HL-60 (cell line): ENCODE data around the gene DESI1.

ENCODE experiments used
- DNase-seq, 2 experiments: peaks; one replicate each; pipeline ENCODE4 v3.0.0-alpha.2; 2010 to 2020; ENCODE audit warnings: low read depth in 1 of 2, low spot score in 1 of 2
- H3K27ac ChIP-seq: fragments of 250-450 bp; sonication (Bioruptor Pico); replicated peaks from 2 replicates; pipeline ENCODE4 v1.5.1; 2020; ENCODE audit warnings: mild to moderate bottlenecking, moderate library complexity
- H3K27me3 ChIP-seq: fragments of 250-450 bp; sonication (Bioruptor Pico); 2 replicates; pipeline ENCODE4 v1.5.1; 2021; ENCODE audit warnings: mild to moderate bottlenecking, moderate library complexity; ENCODE audit not compliant: insufficient read depth, poor library complexity, severe bottlenecking
- H3K4me3 ChIP-seq: replicated peaks from 2 replicates; pipeline ENCODE4 v1.5.1; 2011; ENCODE audit warnings: mild to moderate bottlenecking, control low read depth, low read length; ENCODE audit not compliant: insufficient read depth
- GABPA ChIP-seq: IDR thresholded peaks from 2 replicates; pipeline ENCODE4 v1.6.1; 2012; ENCODE audit warnings: low read depth
- POLR2AphosphoS5 ChIP-seq: IDR thresholded peaks from 2 replicates; pipeline ENCODE4 v1.6.1; 2012; ENCODE audit warnings: low read depth
- SPI1 ChIP-seq: IDR thresholded peaks from 2 replicates; pipeline ENCODE4 v1.6.1; 2012; ENCODE audit warnings: low read depth, mild to moderate bottlenecking, borderline replicate concordance
- TF ChIP-seq, protein P1 (sequence below): IDR thresholded peaks from one replicate; pipeline ENCODE4 v1.5.1; 2011; ENCODE audit warnings: low read length, control low read depth, inconsistent platforms; ENCODE audit not compliant: insufficient read depth
- TF ChIP-seq, protein P2 (sequence below): IDR thresholded peaks from 2 replicates; pipeline ENCODE4 v1.6.1; 2012; ENCODE audit warnings: low read depth; ENCODE audit not compliant: insufficient replicate concordance

Gene DESI1

DNA sequence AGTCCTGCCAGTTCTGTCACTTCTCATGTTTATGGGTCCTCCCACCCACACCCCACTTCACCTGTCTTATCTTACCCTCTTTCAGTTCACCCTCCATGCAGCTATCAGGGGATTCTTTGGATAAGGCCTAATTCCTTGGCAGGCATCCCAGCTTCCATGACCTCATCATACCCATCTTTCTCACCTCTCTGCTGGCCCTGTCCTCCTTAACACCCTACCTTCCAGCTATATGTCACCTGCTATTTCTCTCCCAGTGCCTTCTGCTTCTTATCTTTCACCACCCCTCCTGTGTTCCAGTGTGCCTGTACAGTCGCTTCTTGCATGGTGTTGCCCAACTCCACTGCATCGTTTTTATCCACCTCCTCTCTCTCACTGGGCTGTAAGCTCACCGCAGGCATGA, 39.6 kb upstream of the DESI1 start:
- Histone ChIP-seq H3K4me3 (no peak overlapping the region), H3K27me3 (no peaks in the 10 kb centered on the region), H3K27ac (no peak overlapping the region)
- DNase-seq, result no peak
- TF ChIP-seq, protein P1, sequence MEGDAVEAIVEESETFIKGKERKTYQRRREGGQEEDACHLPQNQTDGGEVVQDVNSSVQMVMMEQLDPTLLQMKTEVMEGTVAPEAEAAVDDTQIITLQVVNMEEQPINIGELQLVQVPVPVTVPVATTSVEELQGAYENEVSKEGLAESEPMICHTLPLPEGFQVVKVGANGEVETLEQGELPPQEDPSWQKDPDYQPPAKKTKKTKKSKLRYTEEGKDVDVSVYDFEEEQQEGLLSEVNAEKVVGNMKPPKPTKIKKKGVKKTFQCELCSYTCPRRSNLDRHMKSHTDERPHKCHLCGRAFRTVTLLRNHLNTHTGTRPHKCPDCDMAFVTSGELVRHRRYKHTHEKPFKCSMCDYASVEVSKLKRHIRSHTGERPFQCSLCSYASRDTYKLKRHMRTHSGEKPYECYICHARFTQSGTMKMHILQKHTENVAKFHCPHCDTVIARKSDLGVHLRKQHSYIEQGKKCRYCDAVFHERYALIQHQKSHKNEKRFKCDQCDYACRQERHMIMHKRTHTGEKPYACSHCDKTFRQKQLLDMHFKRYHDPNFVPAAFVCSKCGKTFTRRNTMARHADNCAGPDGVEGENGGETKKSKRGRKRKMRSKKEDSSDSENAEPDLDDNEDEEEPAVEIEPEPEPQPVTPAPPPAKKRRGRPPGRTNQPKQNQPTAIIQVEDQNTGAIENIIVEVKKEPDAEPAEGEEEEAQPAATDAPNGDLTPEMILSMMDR, result no peak
- TF ChIP-seq, protein P2, sequence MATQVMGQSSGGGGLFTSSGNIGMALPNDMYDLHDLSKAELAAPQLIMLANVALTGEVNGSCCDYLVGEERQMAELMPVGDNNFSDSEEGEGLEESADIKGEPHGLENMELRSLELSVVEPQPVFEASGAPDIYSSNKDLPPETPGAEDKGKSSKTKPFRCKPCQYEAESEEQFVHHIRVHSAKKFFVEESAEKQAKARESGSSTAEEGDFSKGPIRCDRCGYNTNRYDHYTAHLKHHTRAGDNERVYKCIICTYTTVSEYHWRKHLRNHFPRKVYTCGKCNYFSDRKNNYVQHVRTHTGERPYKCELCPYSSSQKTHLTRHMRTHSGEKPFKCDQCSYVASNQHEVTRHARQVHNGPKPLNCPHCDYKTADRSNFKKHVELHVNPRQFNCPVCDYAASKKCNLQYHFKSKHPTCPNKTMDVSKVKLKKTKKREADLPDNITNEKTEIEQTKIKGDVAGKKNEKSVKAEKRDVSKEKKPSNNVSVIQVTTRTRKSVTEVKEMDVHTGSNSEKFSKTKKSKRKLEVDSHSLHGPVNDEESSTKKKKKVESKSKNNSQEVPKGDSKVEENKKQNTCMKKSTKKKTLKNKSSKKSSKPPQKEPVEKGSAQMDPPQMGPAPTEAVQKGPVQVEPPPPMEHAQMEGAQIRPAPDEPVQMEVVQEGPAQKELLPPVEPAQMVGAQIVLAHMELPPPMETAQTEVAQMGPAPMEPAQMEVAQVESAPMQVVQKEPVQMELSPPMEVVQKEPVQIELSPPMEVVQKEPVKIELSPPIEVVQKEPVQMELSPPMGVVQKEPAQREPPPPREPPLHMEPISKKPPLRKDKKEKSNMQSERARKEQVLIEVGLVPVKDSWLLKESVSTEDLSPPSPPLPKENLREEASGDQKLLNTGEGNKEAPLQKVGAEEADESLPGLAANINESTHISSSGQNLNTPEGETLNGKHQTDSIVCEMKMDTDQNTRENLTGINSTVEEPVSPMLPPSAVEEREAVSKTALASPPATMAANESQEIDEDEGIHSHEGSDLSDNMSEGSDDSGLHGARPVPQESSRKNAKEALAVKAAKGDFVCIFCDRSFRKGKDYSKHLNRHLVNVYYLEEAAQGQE, result no peak
- TF ChIP-seq POLR2AphosphoS5, result no peak
- no peak for TF ChIP-seq GABPA
- no peak for TF ChIP-seq SPI1

DNA sequence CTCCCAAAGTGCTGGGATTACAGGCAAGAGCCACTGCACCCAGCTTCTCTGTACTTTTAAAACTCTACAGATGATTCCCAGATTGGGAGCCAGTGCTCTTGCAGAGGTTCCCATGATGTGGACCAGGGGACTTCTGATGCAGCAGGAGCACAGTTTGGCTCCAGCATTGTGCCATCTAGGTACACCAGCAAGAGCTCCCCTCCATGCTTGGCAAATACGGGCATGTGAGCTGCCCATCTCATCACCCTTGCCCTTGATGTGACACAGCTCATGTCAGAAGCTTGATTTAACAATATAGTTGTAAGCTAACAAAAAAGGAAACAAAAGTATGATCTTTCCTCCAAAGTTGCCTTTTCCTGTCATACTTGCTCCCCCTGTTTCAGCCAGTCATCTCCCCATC, 39.1 kb upstream of the DESI1 start:
- Histone ChIP-seq H3K27me3 (no peaks in the 10 kb centered on the region), H3K27ac (no peak overlapping the region), H3K4me3 (no peak overlapping the region)
- no peak for DNase-seq
- TF ChIP-seq POLR2AphosphoS5, result no peak
- TF ChIP-seq, protein P1, result no peak
- TF ChIP-seq SPI1, result no peak
- TF ChIP-seq, protein P2, result no peak
- TF ChIP-seq GABPA, result no peak

DNA sequence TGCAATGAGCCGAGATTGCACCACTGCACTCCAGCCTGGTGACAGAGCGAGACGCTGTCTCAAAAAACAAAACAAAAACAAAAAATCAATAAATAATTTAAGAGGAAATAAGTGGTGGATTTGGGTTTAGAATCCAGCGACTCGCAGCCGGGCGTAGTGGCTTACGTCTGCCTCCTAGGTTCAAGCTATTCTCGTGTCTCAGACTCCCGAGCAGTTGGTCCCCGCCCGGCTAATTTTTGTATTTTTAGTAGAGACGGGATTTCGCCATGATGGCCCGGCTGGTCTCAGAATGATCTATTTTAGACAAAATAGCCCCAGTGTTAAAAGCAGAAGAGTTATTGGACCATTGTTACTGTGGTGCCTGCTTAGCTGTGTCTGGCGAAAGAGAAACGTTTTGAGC, 38.0 kb upstream of the DESI1 start:
- no peak for DNase-seq
- no peaks in the 10 kb centered on the region for H3K27me3 ChIP-seq
- no peak for TF ChIP-seq SPI1
- TF ChIP-seq GABPA, result no peak
- TF ChIP-seq POLR2AphosphoS5, result no peak
- TF ChIP-seq, protein P1, result no peak
- TF ChIP-seq, protein P2, result no peak
- no peak overlapping the region for H3K4me3 ChIP-seq
- no peak overlapping the region for H3K27ac ChIP-seq
